GM20431 (cell line): ENCODE data around the gene UBE2O.

Experiments used
- in situ Hi-C: fragments of 300-500 bp; cut with MseI, MboI; formaldehyde crosslinking; loops from one replicate; pipeline ENCODE4 v1.15.0; 2020; ENCODE audit warnings: low sequenced_read_pairs; ENCODE audit not compliant: unreplicated experiment

The UBE2O gene

GRCh38 chr17:76399175-76400172 is 53.5 kb downstream of the UBE2O start:
- in situ Hi-C loops = loop anchor here (5.0 kb wide), 1 partner anchor 92 kb away; the partner anchor contains the start of gene QRICH2

DNA sequence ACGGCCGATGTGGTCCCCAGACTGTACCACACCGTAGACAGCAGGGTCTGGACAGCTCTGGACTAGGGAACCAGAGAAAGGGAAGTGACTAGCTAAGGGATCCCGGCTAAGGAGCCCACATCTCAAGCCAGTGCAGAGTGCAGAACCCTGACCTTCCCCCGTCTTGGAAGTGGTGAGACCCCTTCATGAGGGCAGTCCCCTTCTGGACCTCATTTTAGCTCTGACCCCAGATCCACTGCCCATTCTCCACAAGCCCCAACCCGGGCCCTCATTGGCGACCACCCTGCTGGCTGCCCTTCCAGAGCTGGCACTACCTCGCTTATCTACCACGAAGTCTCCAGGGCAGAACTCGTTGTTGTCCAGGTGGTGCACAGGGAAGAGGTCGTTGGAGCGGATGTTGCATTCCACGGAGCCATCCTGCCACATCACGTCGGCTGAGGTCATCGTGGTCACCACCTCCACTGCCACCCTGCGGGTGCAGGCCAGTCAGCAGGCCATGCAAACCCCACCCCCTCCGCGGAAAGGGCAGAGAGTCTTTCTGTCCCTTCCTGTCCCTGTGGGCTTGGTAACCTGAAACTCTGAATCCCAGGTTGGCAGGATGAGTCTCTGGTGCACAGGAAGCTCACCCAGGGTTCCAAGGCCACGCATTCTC is 54.3 kb downstream of the UBE2O start:
- in situ Hi-C loops = loop anchor here (5.0 kb wide), 1 partner anchor 91 kb away; the partner anchor contains the start of gene QRICH2

GRCh38 chr17:76397687-76398522 is 55.0 kb downstream of the UBE2O start:
- in situ Hi-C loops = loop anchor here (5.0 kb wide), 1 partner anchor 91 kb away; the partner anchor contains the start of gene QRICH2

DNA sequence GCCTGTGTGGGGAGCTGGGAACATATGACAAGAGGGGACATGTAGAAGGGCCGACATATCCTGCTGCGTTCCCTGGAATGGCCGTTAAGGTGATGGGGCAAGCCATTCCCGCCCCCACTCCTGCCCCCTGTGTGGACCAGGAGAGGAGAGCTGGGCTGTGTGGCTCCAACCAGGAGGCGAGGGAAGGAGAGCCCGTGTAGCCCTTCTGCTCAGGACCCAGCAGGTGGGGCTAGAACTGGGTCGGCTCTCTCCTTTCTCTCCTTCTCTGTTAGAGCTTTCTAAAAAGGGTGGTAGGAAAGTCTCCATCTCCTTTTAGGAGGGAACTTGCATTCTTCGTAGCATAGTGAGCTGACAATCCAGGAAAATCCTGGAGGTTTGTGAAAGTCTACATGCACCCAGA is 55.8 kb downstream of the UBE2O start:
- in situ Hi-C loops = loop anchor here (5.0 kb wide), 1 partner anchor 90 kb away; the partner anchor contains the start of gene QRICH2

- in situ Hi-C loops = loop anchor here (5.0 kb wide), 1 partner anchor 89 kb away; the partner anchor contains the start of gene QRICH2
Observed at GRCh38 chr17:76395980-76396379, 57.0 kb downstream of the UBE2O start.

- in situ Hi-C loops = no loop called here
Observed at GRCh38 chr17:76394166-76394565, 58.8 kb downstream of the UBE2O start.

GRCh38 chr17:76391200-76391715 is 61.7 kb downstream of the UBE2O start:
- in situ Hi-C loops = no loop called here

DNA sequence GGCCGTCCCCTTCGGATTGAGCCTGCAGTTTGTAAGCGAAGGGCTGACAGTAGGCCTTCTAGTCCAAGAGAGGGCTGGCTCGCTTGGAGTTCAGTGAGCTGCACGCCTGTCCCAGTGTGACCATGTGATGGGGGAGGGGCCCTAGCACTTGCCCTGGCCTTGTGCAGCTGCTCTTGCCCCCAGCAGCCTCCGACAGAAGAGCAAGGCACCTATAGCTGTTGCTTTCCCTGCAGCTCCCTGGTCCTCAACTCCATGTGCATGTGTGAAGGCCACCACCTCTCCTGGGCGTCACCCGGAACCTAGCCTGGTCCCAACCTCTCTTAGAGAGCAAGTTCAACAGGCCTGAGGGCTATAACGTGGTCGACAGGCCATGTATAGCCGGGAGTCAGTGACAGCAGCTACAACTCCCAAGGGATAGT is 62.9 kb downstream of the UBE2O start:
- in situ Hi-C loops = no loop called here

DNA sequence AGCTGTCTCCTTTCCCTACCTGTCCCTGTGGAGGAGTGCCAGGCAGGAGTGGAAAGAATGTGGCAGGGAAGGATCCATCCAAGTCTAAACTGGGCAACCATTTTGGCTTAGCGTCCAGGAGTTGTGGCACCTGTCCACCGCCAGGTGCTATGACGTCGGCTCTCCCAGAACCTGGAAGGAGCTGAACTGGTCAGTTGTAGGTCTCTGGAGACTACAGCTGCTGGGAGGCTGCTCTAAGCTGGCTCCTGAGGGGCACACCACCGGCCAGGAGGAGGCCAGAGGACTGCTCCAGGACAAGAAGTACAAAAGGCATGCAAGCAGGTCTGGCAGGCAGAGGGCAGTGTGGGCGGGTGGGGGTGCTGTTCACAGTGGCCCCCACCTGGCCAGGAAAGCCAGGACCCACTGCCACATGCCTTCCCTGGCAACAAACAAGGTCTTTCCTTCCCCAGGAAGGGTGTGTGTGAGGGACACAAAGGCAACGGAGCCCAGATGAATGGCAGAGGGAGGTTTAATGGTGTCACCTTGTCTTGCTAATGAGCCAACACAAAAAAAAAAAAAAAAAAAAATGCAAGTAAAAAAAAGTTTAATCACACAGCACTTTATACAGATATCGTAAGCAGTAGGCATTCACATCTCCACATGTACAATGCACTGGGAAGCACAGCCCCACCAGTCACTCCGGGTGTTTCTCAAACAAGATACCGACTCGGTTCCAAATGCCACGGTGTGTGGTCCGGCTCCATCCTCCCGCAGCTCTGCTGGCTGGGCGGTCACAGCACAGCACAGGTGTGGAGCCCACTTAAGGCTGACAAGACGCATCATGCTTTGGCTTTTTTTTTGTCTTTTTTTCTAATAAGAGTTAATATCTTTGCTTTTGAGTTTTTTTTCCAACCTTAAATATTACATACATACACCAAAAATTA is 63.7 kb downstream of the UBE2O start:
- in situ Hi-C loops = no loop called here

GRCh38 chr17:76386966-76387765 is 65.8 kb downstream of the UBE2O start:
- in situ Hi-C loops = no loop called here

DNA sequence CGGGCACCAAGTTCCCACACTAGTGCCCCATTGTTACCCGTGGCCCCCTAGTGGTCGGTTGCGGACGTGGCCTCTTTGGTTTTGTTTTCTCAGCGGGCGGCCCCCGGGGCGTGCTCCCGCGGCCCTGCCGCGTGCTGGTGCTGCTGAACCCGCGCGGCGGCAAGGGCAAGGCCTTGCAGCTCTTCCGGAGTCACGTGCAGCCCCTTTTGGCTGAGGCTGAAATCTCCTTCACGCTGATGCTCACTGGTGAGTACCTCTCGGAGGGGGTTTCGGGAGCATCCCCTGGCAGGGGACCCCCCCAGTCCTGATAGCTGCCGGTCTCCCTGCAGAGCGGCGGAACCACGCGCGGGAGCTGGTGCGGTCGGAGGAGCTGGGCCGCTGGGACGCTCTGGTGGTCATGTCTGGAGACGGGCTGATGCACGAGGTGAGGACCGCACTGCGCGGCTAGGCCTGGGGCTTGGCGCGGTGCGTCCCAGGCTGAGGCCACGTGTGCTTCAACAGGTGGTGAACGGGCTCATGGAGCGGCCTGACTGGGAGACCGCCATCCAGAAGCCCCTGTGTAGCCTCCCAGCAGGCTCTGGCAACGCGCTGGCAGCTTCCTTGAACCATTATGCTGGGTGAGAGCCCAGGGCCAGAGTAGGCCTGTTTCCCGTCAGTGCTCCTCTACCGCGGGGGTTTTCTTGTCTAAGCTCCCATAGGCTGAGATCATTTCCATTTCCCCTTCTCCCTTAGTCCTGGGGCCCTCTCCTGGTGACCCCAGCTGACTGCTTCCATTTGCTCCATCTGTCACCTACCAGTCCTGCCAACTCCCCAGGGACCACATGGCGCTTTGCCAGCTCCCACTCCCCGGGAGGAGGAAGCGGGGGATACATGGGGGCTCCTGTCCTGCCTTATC is 66.8 kb downstream of the UBE2O start:
- in situ Hi-C loops = no loop called here

- in situ Hi-C loops = no loop called here
Observed at GRCh38 chr17:76384987-76385891, 67.7 kb downstream of the UBE2O start.

- in situ Hi-C loops = no loop called here
Observed at GRCh38 chr17:76384222-76384986, 68.5 kb downstream of the UBE2O start, which contains the start of gene SPHK1. TSS of gene SPHK1 (plus strand) at chr17:76384609. CDS start at chr17:76385645, 1,036 bp downstream.

- in situ Hi-C loops = no loop called here
Observed at GRCh38 chr17:76383546-76384221, 69.3 kb downstream of the UBE2O start.
